Endometrial microvascular endothelial cells (primary cell): Measurements from ENCODE around the gene PSME3. TPM values are rescaled to one million over a fixed set of nuclear protein-coding genes. Genes with fewer than 3 reads are reported as not detected.

Experiments
- total RNA-seq: library from RNA; depleted of rRNA; stranded (reverse); fragments of >200 nt; gene quantifications from one replicate; pipeline ENCODE4 v1.2.3, GENCODE V29; 2015; ENCODE audit errors: inconsistent ontology term

PSME3 gene
- total RNA-seq, 1 donor from 2014 or later, result 163 TPM

Other genes with a start within 250 kb of the PSME3 start
- gene RETREG3, start 224.0 kb upstream of the PSME3 start, total RNA-seq, result 65.9 TPM
- gene TUBG1, start 223.7 kb upstream of the PSME3 start, total RNA-seq, result 137 TPM
- gene TUBG2, start 174.1 kb upstream of the PSME3 start, total RNA-seq, result 7.4 TPM
- 9.6 TPM for gene PLEKHH3, start 156.4 kb upstream of the PSME3 start, total RNA-seq
- 1.5 TPM for gene CCR10, start 151.6 kb upstream of the PSME3 start, total RNA-seq
- gene CNTNAP1, start 150.9 kb upstream of the PSME3 start, total RNA-seq, result 29.7 TPM
- gene EZH1, start 88.4 kb upstream of the PSME3 start, total RNA-seq, result 13.5 TPM
- 2.8 TPM for gene RAMP2, start 72.2 kb upstream of the PSME3 start, total RNA-seq
- 70.5 TPM for gene VPS25, start 59.9 kb upstream of the PSME3 start, total RNA-seq
- 6.5 TPM for gene WNK4, start 52.8 kb upstream of the PSME3 start, total RNA-seq
- 79.3 TPM for gene COA3, start 34.7 kb upstream of the PSME3 start, total RNA-seq
- gene CNTD1, start 34.5 kb upstream of the PSME3 start, total RNA-seq, result 0.37 TPM
- 109 TPM for gene BECN1, start 9.1 kb upstream of the PSME3 start, total RNA-seq
- gene AOC2, start 11.2 kb downstream of the PSME3 start, total RNA-seq, result 0.09 TPM
- gene AOC3, start 17.8 kb downstream of the PSME3 start, total RNA-seq, result not detected
- gene G6PC1, start 67.4 kb downstream of the PSME3 start, total RNA-seq, result not detected
- 34.3 TPM for gene AARSD1, start 131.1 kb downstream of the PSME3 start, total RNA-seq
- gene PTGES3L, start 146.7 kb downstream of the PSME3 start, total RNA-seq, result not detected
- gene RUNDC1, start 147.2 kb downstream of the PSME3 start, total RNA-seq, result 7.3 TPM
- gene RPL27, start 165.0 kb downstream of the PSME3 start, total RNA-seq, result 880 TPM
- gene IFI35, start 173.4 kb downstream of the PSME3 start, total RNA-seq, result 62.6 TPM
- 599 TPM for gene VAT1, start 189.0 kb downstream of the PSME3 start, total RNA-seq
- under 0.01 TPM for gene RND2, start 191.8 kb downstream of the PSME3 start, total RNA-seq